Skeletal muscle tissue (tissue), 4 donors: ENCODE results near the gene LRRC59. TPM values are rescaled to one million over a fixed set of nuclear protein-coding genes. Genes with fewer than 3 reads are reported as not detected.
"Not testable (repeated sequence)": the region's sequence is repeated elsewhere in the genome, so short reads cannot be mapped to it uniquely, and the experiment has no call there.

Source experiments
- H3K27ac ChIP-seq: one replicate; pipeline ENCODE4 v1.7.0; 2013; ENCODE audit warnings: mild to moderate bottlenecking, low read depth, low read length, inconsistent platforms
- H3K27me3 ChIP-seq, 3 donors: one replicate each; pipeline ENCODE4 v1.7.0; 2013; ENCODE audit warnings: low read length in 3 of 3; ENCODE audit not compliant: control insufficient read depth in 3 of 3, insufficient read depth in 3 of 3
- H3K36me3 ChIP-seq, 3 donors: one replicate each; pipeline ENCODE4 v1.7.0; 2013; ENCODE audit warnings: low read length in 3 of 3; ENCODE audit not compliant: control insufficient read depth in 3 of 3, insufficient read depth in 3 of 3
- H3K4me1 ChIP-seq, 3 donors: one replicate each; pipeline ENCODE4 v1.7.0; 2013; ENCODE audit warnings: low read length in 3 of 3, mild to moderate bottlenecking in 3 of 3; ENCODE audit not compliant: control insufficient read depth in 3 of 3, insufficient read depth in 3 of 3
- H3K4me3 ChIP-seq, 3 donors: one replicate each; pipeline ENCODE4 v1.7.0; 2013; ENCODE audit warnings: low read length in 3 of 3
- H3K9ac ChIP-seq, 3 donors: one replicate each; pipeline ENCODE4 v1.7.0; 2013; ENCODE audit warnings: low read length in 3 of 3, mild to moderate bottlenecking in 3 of 3, moderate library complexity in 2 of 3, low read depth in 1 of 3
- H3K9me3 ChIP-seq, 3 donors: one replicate each; pipeline ENCODE4 v1.7.0; 2013; ENCODE audit warnings: low read length in 3 of 3; ENCODE audit not compliant: control insufficient read depth in 3 of 3
- total RNA-seq: library from RNA; depleted of rRNA; stranded (reverse); fragments of >200 nt; gene quantifications from one replicate; pipeline ENCODE4 v1.2.3, GENCODE V29; 2014
- donor health status: Osteomylitis.

Gene LRRC59
- total RNA-seq, 1 donor from 2014 or later = 43.3 TPM

- peak overlapping the region; percentile 62 to 87 (median 76) for H3K9ac ChIP-seq
- peaks cover 43 to 51% (median 43%) of the 10 kb centered on the region in 3 donors for H3K4me1 ChIP-seq
- no peaks in the 10 kb centered on the region for H3K27me3 ChIP-seq
- peak overlapping the region; percentile 67 to 83 (median 75) for H3K4me3 ChIP-seq
- no peaks in the 10 kb centered on the region for H3K9me3 ChIP-seq
- peaks cover 0 to 3% (median 0%) of the 10 kb centered on the region in 3 donors for H3K36me3 ChIP-seq
- H3K27ac ChIP-seq = peak overlapping the region; percentile 32
Measured at GRCh38 chr17:50424996-50425681, 27.8 kb upstream of the LRRC59 start.

GRCh38 chr17:50424246-50424995 is 27.1 kb upstream of the LRRC59 start:
- Histone ChIP-seq H3K4me1 (peaks cover 37 to 45% (median 40%) of the 10 kb centered on the region in 3 donors), H3K27ac (no peak overlapping the region), H3K4me3 (no peak overlapping the region), H3K9me3 (no peaks in the 10 kb centered on the region), H3K27me3 (no peaks in the 10 kb centered on the region), H3K9ac (no peak overlapping the region), H3K36me3 (peaks cover 0 to 3% (median 0%) of the 10 kb centered on the region in 3 donors)

- Histone ChIP-seq H3K27ac (no peak overlapping the region), H3K4me1 (peaks cover 29 to 37% (median 34%) of the 10 kb centered on the region in 3 donors), H3K9me3 (no peaks in the 10 kb centered on the region), H3K9ac (no peak overlapping the region), H3K4me3 (no peak overlapping the region), H3K36me3 (no peaks in the 10 kb centered on the region), H3K27me3 (no peaks in the 10 kb centered on the region)
Measured at GRCh38 chr17:50423553-50424159, 26.3 kb upstream of the LRRC59 start.

- H3K4me1 ChIP-seq = peaks cover 26 to 33% (median 30%) of the 10 kb centered on the region in 3 donors
- H3K9me3 ChIP-seq = no peaks in the 10 kb centered on the region
- no peaks in the 10 kb centered on the region for H3K36me3 ChIP-seq
- no peaks in the 10 kb centered on the region for H3K27me3 ChIP-seq
- no peak overlapping the region for H3K27ac ChIP-seq
- H3K4me3 ChIP-seq = no peak overlapping the region
- no peak overlapping the region for H3K9ac ChIP-seq
Measured at GRCh38 chr17:50422738-50423137, 25.4 kb upstream of the LRRC59 start.

GRCh38 chr17:50421308-50422051 is 24.2 kb upstream of the LRRC59 start:
- Histone ChIP-seq H3K4me3 (peak overlapping the region in 2 of 3 donors; percentile 25 to 57), H3K9me3 (no peaks in the 10 kb centered on the region), H3K27ac (peak overlapping the region; percentile 37), H3K4me1 (peaks cover 16 to 20% (median 17%) of the 10 kb centered on the region in 3 donors), H3K36me3 (no peaks in the 10 kb centered on the region), H3K9ac (no peak overlapping the region), H3K27me3 (no peaks in the 10 kb centered on the region)

GRCh38 chr17:50420419-50421112 is 23.2 kb upstream of the LRRC59 start:
- no peak overlapping the region for H3K9ac ChIP-seq
- no peaks in the 10 kb centered on the region for H3K9me3 ChIP-seq
- no peaks in the 10 kb centered on the region for H3K36me3 ChIP-seq
- peak overlapping the region; percentile 3 for H3K27ac ChIP-seq
- no peaks in the 10 kb centered on the region for H3K27me3 ChIP-seq
- H3K4me3 ChIP-seq = no peak overlapping the region
- H3K4me1 ChIP-seq = peaks cover 12 to 17% (median 15%) of the 10 kb centered on the region in 3 donors

- not testable (repeated sequence) for H3K9ac ChIP-seq, H3K4me3 ChIP-seq, H3K36me3 ChIP-seq, H3K27ac ChIP-seq, H3K9me3 ChIP-seq, H3K4me1 ChIP-seq, H3K27me3 ChIP-seq
Measured at GRCh38 chr17:50419577-50419976, 22.3 kb upstream of the LRRC59 start.

GRCh38 chr17:50414808-50415207 is 17.5 kb upstream of the LRRC59 start:
- H3K36me3 ChIP-seq = no peaks in the 10 kb centered on the region
- H3K27ac ChIP-seq = no peak overlapping the region
- no peak overlapping the region for H3K9ac ChIP-seq
- no peaks in the 10 kb centered on the region for H3K9me3 ChIP-seq
- no peaks in the 10 kb centered on the region for H3K4me1 ChIP-seq
- H3K4me3 ChIP-seq = no peak overlapping the region
- no peaks in the 10 kb centered on the region for H3K27me3 ChIP-seq

- H3K36me3 ChIP-seq = no peaks in the 10 kb centered on the region
- H3K4me3 ChIP-seq = no peak overlapping the region
- H3K27me3 ChIP-seq = no peaks in the 10 kb centered on the region
- no peak overlapping the region for H3K27ac ChIP-seq
- no peaks in the 10 kb centered on the region for H3K4me1 ChIP-seq
- H3K9ac ChIP-seq = no peak overlapping the region
- H3K9me3 ChIP-seq = no peaks in the 10 kb centered on the region
Measured at GRCh38 chr17:50412188-50412732, 14.9 kb upstream of the LRRC59 start.
